SKM-1 (cell line): ENCODE results near the gene ADARB1.
A peak's percentile ranks its signal among the peaks of the same experiment; 100 is the strongest.
"Not testable (repeated sequence)": the region's sequence is repeated elsewhere in the genome, so short reads cannot be mapped to it uniquely, and the experiment has no call there.

Experiments
- DNase-seq: peaks from one replicate; lab custom pipeline; 2025; ENCODE audit not compliant: unreplicated experiment; lab: John Stamatoyannopoulos, UW

The ADARB1 gene

DNA sequence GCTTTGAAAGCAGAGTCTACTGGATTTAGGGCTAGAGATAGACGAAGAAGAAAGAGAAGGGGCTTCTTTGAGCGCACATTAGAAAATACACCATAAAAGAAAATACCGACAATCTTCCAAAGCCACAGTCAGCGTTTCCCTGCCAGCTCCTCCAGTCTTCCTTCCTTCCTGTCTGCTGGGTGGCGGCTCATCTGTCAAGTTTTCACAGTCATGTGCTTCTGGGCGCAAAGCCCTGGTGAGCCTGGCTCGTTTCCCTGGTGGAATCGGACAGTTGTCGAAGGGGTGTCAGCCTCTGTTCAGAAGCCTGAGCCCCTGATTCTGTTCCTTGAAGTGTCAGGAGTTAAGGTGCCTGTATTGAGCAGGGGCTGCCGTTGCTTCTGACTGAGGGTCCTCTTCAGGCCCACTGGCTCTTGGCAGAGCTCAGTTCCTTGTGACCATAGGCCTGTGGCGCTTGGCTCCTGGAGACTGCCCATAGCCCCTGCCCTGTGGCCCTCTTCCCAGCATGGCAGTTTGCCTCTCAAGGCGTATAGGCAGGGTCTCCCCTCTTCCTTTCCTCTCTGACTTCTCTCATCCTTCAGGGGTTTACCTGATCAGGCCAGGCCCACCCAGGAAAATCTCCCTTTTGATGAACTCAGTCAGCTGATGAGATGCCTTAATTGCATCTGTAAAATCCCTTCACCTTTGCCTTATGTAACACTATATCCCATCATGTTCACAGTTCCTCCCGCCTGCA lies 58.6 kb downstream of the ADARB1 start:
- no peak for DNase-seq

DNA sequence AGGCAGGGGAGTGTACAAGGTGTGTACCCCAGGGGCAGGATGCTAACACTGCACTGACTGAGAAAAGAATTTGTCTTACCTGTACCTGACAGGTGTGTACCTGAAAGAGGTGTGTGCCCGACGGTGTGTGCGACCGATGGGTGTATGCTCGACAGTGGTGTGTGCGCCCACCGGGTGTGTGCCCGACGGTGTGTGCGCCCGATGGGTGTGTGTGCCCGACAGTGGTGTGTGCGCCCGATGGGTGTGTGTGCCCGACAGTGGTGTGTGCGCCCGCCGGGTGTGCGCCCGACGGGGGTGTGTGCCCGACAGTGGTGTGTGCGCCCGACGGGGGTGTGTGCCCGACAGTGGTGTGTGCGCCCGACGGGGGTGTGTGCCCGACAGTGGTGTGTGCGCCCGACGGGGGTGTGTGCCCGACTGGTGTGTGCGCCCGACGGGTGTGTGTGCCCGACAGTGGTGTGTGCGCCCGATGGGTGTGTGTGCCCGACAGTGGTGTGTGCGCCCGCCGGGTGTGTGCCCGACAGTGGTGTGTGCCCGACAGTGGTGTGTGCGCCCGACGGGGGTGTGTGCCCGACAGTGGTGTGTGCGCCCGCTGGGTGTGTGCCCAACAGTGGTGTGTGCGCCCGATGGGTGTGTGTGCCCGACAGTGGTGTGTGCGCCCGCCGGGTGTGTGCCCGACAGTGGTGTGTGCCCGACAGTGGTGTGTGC lies 59.3 kb downstream of the ADARB1 start:
- DNase-seq = not testable (repeated sequence)

DNA sequence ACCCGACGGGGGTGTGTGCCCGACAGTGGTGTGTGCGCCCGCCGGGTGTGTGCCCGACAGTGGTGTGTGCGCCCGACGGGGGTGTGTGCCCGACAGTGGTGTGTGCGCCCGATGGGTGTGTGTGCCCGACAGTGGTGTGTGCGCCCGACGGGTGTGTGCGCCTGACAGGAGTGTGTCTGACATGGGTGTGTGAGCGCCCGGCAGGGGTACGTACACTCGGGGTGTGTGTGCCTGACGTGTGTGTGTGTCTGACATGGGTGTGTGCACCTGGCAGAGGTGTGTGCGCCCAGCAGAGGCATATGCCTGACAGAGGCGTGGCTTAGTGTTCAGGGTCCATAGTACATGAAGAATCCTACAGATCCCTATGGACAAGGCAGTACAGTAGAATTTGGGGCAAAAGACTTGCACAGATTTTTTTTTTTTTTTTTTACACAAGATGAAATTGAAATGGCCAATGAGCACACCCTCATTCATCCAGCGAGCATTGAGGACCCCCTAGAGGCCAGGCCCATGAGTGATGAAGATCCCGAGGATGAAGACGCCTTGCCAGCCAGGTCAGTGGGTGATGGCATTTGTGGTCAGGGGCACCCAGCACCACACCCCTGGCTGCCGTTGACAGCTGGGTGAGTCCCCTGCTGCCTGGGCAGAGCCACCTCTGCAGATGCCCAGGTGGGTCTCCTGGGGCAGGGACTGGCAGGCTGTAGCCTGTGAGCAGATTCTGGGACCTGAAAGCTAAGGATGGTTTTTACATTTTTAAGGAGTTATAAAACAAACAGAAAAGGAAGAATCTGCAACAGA lies 60.1 kb downstream of the ADARB1 start:
- DNase-seq = no peak

DNA sequence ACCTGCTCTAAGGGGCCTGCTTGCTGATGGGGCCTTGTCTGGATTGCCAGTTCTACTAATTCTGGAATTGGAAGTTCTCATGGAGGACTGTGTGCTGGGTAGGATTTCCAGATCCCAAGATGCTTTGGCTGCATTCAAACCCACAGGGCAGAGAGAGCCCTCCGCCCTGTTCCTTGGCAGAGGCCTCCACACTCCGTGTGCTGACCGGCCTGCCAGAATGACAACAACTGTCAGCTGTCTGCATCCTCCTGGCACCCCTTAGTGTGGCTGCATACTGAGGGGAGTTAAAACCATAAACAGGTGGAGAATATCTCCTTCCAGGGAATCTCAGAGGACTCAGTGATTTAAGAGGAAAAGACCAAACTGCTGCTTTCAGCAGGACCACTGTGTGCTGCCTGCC lies 60.7 kb downstream of the ADARB1 start:
- DNase-seq = no peak

DNA sequence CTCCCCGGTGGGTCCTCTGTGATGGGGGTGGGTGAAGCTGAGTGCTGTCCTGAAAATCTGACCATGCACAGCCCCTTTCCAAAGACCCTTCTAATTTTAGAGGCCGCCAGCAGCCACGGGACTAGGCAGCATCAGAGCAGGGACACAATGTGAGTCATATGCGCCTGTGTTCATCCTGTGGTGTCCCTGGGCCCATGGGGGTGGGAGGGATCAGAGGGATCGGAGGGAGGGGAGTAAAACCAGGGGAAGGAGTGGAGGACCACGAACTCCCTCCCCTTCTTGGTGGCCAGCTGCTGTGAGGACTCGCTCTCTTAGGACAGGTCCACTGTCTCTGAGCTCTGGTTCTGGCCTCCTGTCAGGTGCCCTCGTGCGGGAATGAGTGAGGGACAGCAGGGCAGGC lies 61.5 kb downstream of the ADARB1 start:
- DNase-seq = no peak

DNA sequence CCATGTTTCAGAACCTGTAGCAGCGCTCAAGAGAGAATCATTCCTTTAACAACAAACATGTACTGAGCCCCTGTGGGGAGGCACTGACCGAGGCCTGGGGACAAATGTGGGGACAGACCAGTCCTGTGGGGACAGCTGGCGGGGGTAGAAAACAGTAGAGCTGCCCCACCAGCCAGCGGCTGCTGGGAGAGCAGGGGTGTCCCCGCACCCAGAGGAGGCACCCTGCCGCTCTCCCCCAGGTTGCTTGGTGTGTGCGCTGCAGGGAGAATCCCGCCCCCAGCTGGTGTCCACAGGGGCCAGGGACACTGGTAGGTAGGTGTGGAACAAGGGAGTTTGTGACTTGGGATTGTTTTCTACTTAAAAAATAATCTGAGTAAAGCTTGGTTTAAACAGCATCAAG lies 62.1 kb downstream of the ADARB1 start:
- no peak for DNase-seq

DNA sequence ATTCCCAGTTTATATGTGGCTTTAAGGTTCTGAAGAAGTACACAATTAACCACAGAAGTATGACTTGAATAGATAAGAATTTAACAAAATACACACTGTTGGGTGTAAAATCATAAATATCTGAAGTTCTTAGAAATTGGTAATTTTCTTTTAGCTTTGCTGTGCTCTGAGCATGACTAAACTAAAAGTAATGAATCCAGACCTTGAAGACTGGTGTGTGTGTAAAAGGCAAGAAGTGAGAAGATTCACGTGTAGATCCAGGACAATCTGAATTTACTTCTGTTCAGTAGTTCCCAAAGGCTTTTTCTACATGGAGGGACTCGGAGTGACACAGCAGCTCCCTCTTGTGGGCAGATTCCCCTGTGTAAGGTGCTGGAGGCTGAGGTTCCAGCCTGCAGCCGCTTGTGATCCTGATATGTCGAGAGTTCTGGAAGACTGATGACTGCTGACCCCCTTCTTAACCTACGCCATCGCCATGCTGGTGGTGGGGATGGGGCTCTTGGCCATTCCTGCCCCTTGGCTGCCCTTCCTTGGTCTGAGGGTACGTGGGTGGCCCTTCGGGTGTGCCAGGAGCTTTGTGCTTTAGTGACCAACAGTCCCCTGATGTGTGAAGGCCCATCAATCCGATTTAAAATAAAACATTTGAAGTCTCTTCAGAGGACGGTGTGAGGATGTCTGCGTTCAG lies 62.7 kb downstream of the ADARB1 start:
- DNase-seq = peak; percentile 31

DNA sequence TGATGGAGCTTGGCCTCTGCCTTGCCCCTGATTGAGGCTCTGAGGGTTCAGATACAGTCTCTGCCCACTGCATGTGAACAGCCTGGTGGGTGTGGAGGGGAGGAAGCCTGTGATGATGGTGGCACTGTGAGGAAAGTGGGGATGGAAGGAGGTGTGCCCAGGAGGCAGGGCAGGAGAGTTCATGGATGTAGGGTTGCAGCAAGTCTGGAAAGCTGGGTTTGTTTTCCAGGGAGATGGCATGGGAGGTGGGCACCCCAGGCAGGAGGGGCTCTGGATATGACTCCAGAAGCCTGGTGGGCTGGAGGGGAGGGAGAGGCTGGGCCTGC lies 63.2 kb downstream of the ADARB1 start:
- no peak for DNase-seq

DNA sequence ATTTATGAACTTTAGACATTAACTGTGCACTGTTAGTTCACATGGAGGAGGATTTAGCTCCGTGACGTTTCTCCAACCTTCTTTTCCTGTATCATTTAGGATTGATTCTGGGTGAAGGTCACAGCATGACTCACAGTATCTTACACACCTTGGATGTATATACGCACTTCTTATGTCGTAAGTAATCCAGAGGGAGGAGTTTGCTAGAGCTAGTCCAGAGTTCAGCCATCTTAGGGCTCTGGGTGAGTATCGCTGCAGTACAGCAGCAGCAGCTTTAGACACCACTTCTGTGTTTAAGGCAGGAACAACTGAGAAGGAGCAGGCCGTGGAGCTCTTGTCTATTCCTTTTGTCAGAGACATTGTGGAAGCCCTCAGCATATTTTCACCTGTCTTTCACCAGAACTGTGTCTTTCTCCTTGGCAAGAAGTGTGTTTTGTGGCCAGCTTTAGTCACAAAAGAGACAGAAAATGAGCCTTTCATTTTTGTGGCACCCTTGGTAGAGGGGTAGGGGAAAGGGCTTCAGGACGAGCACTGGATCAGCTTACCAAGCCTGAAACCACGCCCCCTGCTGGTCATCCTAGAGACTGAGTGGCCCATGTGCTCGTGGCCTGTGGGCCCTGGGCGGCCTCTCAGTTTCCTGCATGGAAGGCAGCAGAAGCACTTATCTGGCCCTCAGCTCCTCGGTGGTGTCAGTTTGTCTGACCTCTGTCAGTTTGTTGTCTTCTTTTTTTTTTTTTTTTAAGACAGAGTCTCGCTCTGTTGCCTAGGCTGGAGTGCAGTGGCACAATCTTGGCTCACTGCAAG lies 64.0 kb downstream of the ADARB1 start:
- peak; percentile 64 for DNase-seq

DNA sequence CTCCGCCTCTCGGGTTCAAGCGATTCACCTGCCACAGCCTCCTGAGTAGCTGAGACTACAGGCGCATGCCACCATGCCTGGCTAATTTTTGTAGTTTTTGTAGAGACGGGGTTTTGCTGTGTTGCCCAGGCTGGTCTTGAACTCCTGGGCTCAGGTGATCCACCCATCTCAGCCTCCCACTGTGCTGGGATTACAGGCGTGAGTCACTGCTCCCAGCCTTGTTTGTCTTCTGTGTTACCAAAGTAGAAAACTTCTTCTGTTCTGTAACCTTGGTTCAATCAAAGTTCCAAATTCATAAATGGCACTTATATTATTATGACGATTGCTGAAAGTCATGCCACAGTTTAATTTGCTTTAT lies 64.6 kb downstream of the ADARB1 start:
- not testable (repeated sequence) for DNase-seq

DNA sequence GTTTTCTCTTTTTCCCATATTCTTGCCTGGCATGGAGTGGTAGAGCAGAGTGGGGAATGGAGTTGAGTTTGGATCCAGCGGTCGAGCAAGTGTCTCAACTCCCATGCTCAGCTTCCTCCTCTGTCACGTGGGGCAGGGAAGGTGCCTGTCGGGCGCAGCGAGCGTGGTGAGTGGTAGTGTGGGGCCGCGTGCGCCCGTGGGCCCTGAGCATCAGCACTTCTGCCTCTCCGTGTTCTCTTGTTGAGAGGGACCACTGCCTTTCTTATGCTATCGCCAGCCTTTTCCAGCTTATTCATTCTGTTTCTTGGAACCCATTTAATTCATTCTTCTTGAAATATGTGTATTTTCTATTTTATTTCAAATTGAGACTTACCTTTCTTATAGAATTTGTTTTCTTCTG lies 65.1 kb downstream of the ADARB1 start:
- DNase-seq = no peak

DNA sequence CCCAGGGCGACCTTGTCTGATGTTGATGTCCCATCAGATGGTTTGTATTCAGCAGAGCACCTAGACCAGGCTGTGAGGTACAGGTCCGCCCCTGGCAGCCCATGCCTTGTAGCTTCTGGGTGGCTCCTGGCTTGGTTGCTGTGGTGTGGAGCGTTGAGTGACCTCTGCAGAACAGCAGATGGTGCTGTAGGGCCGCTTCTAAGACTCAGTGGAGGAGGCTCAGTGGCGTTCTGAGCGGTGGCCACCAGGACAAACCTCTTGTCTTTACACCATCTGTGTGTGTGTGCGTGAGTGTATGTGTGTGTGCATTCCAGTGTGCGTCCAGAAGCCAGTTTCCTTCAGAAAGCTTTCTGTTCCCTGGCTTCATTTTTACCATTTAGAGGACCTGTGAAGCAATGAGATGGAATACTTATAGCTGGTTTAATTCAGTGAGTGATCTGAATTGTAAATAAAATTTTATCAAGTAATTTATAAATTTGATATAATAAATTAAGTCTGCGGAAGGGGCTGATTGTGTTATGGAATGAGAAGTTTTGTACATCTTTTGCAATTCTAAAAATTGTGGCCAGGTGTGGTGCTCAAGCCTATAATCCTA lies 66.1 kb downstream of the ADARB1 start:
- peak; percentile 84 for DNase-seq

DNA sequence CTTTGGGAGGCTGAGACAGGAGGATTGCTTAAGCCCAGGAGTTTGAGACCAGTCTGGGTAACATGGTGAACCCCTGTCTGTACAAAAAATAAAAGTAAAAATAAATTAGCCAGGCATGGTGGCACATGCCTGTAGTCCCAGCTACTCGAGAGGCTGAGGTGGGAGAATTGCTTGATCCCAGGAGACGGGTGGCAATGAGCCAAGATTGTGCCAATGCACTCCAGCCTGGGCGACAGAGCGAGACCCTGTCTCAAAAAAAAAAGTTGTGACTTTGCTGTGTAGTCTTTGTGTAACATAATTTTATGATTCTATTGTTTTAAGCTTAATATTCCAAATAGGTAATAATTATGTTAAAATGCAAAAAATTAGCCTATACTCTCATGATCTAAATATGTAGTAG lies 66.6 kb downstream of the ADARB1 start:
- DNase-seq = not testable (repeated sequence)

DNA sequence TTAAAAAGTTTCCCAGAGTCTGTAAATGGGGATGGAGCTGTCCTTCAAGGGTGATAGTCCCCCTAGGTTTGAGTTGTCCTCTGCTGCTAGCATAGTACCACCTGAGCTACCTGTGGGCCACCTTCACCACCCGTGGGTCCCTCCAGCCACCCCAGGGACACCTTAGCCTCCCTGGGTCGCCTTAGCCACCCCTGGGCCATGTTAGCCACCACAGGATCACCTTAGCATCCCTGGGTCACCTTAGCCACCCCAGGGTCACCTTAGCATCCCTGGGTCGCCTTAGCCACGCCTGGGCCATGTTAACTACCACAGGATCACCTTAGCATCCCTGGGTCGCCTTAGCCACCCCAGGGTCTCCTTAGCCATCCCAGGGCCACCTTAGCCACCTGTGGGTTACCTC lies 67.1 kb downstream of the ADARB1 start:
- no peak for DNase-seq

DNA sequence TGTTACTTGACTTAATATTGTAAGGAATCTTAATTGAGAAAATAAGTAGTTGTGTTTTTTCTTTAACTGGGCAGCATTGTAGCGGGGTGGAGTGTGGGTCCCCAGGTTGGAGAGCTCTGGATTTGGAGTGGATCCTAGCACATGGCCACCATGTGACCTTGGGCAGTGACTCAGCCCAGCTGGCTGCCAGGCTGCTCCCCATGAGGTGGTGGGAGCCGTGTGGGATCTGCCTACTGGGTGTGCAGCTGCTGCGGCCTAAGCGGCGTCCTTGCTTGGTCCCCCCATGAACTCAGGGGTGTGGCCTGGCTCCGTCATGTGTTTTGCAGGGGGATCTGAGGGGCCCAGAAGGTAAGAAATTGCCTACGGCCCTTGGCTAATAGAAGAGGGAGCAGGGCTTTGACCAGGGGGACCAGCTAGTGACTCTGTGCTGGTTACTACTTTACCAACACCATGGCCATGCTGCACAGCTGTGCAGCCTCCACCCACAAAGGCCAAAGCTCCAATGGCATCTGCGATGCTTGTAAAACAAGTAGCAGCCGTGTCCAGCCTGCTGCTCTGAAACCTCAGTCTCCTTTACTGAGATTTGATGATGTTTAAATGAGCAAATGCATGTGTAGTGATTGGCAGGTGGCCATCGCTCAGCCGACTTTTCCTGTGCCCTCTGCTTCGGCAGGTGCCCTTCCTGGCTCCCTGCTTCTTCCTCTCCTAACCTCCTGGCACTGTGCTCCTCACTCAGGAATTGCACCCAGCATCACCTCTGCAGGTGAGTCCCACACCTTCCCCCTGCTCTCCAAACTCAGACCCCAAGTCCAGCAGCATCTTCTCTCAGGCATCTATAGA lies 68.3 kb downstream of the ADARB1 start:
- DNase-seq = no peak

DNA sequence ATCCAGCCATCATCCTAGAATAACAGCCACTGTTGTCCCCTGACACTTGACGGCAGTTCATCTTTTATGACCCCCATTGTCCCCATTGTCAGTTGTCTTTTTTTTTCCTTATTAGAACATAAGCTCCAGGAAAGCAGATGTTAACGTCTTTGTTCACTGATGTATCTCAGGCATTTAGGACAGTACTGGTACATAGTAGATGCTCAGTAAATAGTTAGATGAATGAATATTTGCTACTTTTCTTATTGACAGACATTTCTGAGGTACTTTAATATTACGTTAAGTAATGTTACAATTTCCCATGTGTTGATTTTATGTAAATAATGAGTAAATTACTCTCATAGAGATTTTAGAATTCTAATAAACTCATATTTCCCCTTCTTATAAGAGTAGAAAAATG lies 69.5 kb downstream of the ADARB1 start:
- no peak for DNase-seq

DNA sequence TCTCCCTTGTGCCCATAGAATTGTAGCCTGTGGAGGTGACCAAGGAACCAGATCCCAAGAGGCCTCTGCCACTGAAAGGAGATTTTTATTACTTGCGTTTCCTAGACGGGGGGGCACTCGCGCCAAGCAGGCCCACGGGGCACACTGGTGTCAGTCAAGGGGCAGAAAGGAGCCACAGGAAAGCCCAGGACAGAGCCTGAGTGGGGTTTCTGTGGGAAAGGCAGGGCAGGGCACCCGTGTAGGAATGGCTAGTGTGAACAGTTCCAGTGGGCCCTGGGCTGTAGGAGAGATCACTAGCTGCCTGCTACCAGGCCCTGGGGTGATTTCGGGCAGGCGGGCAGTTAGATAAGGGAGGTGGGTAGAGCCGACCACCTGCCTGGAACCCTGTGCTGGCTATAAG lies 70.8 kb downstream of the ADARB1 start:
- no peak for DNase-seq

DNA sequence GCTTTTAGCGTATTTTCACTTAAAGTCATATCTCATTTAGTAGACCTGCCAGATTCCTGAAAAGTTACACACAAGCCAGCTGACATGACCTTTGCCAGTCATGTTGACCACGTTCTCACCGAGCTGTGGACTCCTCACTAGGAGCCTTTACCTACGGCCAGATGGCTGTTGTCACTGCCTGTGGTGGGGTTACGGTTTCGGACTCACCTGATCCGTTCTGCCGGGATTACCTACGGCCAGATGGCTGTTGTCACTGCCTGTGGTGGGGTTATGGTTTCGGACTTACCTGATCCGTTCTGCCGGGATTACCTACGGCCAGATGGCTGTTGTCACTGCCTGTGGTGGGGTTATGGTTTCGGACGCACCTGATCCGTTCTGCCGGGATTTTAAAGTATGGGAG lies 71.5 kb downstream of the ADARB1 start:
- DNase-seq = not testable (repeated sequence)

DNA sequence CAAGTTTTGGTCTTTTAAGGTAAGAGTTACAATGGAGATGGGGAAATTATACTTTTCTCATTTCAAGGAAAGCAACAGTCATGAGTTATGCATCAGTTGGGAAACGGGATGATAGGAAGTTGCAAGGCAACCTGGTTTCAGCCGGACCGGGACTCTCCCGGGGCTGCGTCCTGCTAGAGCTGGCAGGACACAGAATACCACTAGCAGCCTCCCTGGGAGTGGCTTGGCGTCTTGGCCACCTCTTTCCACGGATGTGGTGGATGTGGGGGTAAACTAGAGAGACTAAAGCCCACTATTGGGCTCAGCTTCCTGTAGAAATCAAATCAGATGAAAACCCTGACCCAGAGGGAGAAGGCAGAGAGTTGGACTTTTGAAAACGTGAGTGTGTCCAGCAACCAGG lies 71.9 kb downstream of the ADARB1 start:
- no peak for DNase-seq

DNA sequence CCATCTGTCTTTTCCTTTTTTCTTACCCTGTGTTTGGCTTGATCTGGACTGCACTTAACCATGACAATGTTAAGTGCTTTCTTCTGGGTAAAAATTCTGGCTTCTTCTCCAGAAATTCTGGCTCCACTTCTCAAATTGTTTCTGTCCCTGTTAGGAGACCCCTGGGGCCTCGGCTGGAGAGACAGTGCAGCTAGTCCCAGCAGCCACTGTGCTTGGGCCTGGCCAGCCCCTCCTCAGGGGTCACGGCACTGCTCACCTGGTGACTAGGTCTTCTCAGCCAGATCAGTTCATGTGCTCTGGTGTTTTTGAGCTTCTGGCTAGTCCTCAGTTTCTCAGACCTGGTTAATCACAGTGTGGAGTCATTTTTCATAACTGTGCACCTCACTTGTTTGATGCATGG lies 72.4 kb downstream of the ADARB1 start:
- no peak for DNase-seq
